Body of pancreas (tissue), 4 donors: ENCODE results near the gene TNP2.

Experiments used
- POLR2A ChIP-seq, 3 donors: fragments of 450-650 bp; IDR thresholded peaks; one replicate each; pipeline ENCODE4 v1.6.1; 2016; ENCODE audit warnings: antibody characterized with exemption in 3 of 3, mild to moderate bottlenecking in 2 of 3
- TF ChIP-seq, protein P1 (sequence below), 7 experiments: fragments of 450-650 bp in 4 of 7; fragments of 200-600 bp in 3 of 7; sonication (generic) in 3 of 7; IDR thresholded peaks; one replicate each; pipeline ENCODE4 v1.5.1; 2016 to 2019; ENCODE audit warnings: antibody characterized with exemption in 7 of 7

DNA sequence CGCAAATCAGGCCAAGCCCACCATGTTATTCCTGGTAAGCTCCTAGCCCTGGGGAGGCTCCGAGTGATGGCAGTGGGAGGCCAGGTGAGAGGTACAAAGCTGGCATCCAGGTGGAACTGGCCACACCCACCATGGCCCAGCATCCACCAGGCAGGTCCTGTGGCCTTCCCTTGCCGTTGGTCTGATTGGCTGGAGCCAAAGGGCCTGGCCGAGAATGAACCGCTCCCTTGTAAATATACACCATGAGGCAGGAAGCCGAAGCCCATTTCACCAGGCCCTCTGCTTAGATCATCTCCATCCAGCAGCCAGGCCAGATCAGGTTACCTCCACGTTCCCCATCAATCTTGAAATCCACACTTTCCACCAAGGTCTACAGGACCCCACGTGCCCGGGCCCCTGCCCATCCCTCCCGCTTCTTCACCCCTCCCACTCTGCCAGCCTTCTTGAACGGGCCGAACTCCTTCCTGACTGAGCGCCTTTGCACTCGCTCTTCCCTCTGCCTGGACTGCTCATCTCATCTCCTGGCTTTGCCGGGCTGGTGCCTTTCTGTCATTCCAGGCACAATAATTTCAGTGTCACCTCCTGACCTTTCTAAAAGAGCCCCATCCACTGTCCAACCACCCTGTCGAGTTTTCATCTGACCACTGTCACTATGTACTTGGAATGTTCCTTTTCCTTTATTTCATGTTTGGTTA, 18.9 kb downstream of the TNP2 start:
- TF ChIP-seq, protein P1, sequence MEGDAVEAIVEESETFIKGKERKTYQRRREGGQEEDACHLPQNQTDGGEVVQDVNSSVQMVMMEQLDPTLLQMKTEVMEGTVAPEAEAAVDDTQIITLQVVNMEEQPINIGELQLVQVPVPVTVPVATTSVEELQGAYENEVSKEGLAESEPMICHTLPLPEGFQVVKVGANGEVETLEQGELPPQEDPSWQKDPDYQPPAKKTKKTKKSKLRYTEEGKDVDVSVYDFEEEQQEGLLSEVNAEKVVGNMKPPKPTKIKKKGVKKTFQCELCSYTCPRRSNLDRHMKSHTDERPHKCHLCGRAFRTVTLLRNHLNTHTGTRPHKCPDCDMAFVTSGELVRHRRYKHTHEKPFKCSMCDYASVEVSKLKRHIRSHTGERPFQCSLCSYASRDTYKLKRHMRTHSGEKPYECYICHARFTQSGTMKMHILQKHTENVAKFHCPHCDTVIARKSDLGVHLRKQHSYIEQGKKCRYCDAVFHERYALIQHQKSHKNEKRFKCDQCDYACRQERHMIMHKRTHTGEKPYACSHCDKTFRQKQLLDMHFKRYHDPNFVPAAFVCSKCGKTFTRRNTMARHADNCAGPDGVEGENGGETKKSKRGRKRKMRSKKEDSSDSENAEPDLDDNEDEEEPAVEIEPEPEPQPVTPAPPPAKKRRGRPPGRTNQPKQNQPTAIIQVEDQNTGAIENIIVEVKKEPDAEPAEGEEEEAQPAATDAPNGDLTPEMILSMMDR (IDR thresholded peaks at IDR 0.05), result no peak
- no peak for TF ChIP-seq POLR2A (IDR thresholded peaks at IDR 0.05)
